Stimulated activated effector memory CD8-positive, alpha-beta T cell treated with anti-CD3 and anti-CD28 coated beads, Interleukin-12 subunit alpha, Interleukin-12 subunit beta, amount 100 ng/mL, for 72 hours (primary cell): ENCODE data around the gene THOC1.
"Not testable (repeated sequence)": the region's sequence is repeated elsewhere in the genome, so short reads cannot be mapped to it uniquely, and the experiment has no call there.

Experiments
- ATAC-seq: fragments of 150-1000 bp; cut with Tn5 transposase; 2 replicates; pipeline ENCODE4 v1.10.0; 2021
- DNase-seq, 2 donors: peaks; one replicate each; pipeline ENCODE4 v3.0.0; 2021 to 2022; ENCODE audit warnings: low spot score in 2 of 2
- H3K27ac Mint-ChIP-seq: one replicate; pipeline ENCODE4 v1.8.0; 2022; ENCODE audit warnings: mild to moderate bottlenecking, mixed read lengths
- H3K36me3 Mint-ChIP-seq: one replicate; pipeline ENCODE4 v1.8.0; 2022; ENCODE audit warnings: mild to moderate bottlenecking, mixed read lengths
- H3K4me1 Mint-ChIP-seq: one replicate; pipeline ENCODE4 v1.8.0; 2022; ENCODE audit warnings: mixed read lengths
- H3K4me3 Mint-ChIP-seq: one replicate; pipeline ENCODE4 v1.8.0; 2022; ENCODE audit warnings: mild to moderate bottlenecking, mixed read lengths
- H3K9me3 Mint-ChIP-seq: one replicate; pipeline ENCODE4 v1.8.0; 2022; ENCODE audit warnings: mixed read lengths

The THOC1 gene

GRCh38 chr18:267688-268552 is at the start of gene THOC1:
Gene THOC1 (minus strand): TSS chr18:268047. CDS start chr18:268019, 28 bp downstream.
- Mint-ChIP-seq H3K4me3 (peak within 1 kb of the TSS; percentile 100), H3K27ac (peak within 1 kb of the TSS; percentile 100), H3K4me1 (peaks cover 12% of the 10 kb centered on the region), H3K9me3 (no peaks in the 10 kb centered on the region), H3K36me3 (peaks cover 50% of the 10 kb centered on the region)
- DNase-seq (peak; percentile 93 to 98), ATAC-seq (peak; percentile 97)

- no peaks in the 10 kb centered on the region for H3K9me3 Mint-ChIP-seq
- no peaks in the 10 kb centered on the region for H3K36me3 Mint-ChIP-seq
- peaks cover 3% of the 10 kb centered on the region for H3K4me1 Mint-ChIP-seq
- H3K27ac Mint-ChIP-seq: no peak overlapping the region
- no peak overlapping the region for H3K4me3 Mint-ChIP-seq
- ATAC-seq (no peak), DNase-seq (no peak)
Measured at GRCh38 chr18:317618-318017, 49.8 kb upstream of the THOC1 start.

- Mint-ChIP-seq H3K4me1 (no peaks in the 10 kb centered on the region), H3K9me3 (no peaks in the 10 kb centered on the region), H3K36me3 (no peaks in the 10 kb centered on the region), H3K27ac (no peak overlapping the region), H3K4me3 (no peak overlapping the region)
- no peak for ATAC-seq
- DNase-seq: no peak
Measured at GRCh38 chr18:316393-316792, 48.5 kb upstream of the THOC1 start.

- H3K9me3 Mint-ChIP-seq: no peaks in the 10 kb centered on the region
Measured at GRCh38 chr18:313931-314330, 46.1 kb upstream of the THOC1 start.

GRCh38 chr18:312415-312814 is 44.6 kb upstream of the THOC1 start:
- no peaks in the 10 kb centered on the region for H3K4me1 Mint-ChIP-seq
- ATAC-seq (peak; percentile 8), DNase-seq (no peak)
- H3K9me3 Mint-ChIP-seq: no peaks in the 10 kb centered on the region
- no peak overlapping the region for H3K4me3 Mint-ChIP-seq
- H3K36me3 Mint-ChIP-seq: no peaks in the 10 kb centered on the region
- H3K27ac Mint-ChIP-seq: no peak overlapping the region

More at GRCh38 chr18:313931-314330, 46.1 kb upstream of the THOC1 start:
- H3K4me3 Mint-ChIP-seq: no peak overlapping the region
- no peak for DNase-seq
- no peaks in the 10 kb centered on the region for H3K36me3 Mint-ChIP-seq
- no peaks in the 10 kb centered on the region for H3K4me1 Mint-ChIP-seq
- H3K27ac Mint-ChIP-seq: no peak overlapping the region
- ATAC-seq: no peak

GRCh38 chr18:310042-310441 is 42.2 kb upstream of the THOC1 start:
- Mint-ChIP-seq H3K4me1 (no peaks in the 10 kb centered on the region), H3K4me3 (no peak overlapping the region), H3K36me3 (no peaks in the 10 kb centered on the region), H3K27ac (no peak overlapping the region), H3K9me3 (no peaks in the 10 kb centered on the region)
- ATAC-seq (no peak), DNase-seq (no peak)

GRCh38 chr18:308086-308485 is 40.2 kb upstream of the THOC1 start:
- H3K36me3 Mint-ChIP-seq, H3K27ac Mint-ChIP-seq, H3K4me3 Mint-ChIP-seq, DNase-seq, H3K9me3 Mint-ChIP-seq, ATAC-seq, H3K4me1 Mint-ChIP-seq: not testable (repeated sequence)

GRCh38 chr18:306608-307255 is 38.9 kb upstream of the THOC1 start:
- Mint-ChIP-seq H3K4me3 (no peak overlapping the region), H3K27ac (no peak overlapping the region), H3K9me3 (no peaks in the 10 kb centered on the region), H3K36me3 (no peaks in the 10 kb centered on the region), H3K4me1 (no peaks in the 10 kb centered on the region)
- ATAC-seq (no peak), DNase-seq (no peak)

- no peaks in the 10 kb centered on the region for H3K9me3 Mint-ChIP-seq
- H3K4me1 Mint-ChIP-seq: no peaks in the 10 kb centered on the region
- no peaks in the 10 kb centered on the region for H3K36me3 Mint-ChIP-seq
- no peak overlapping the region for H3K4me3 Mint-ChIP-seq
- H3K27ac Mint-ChIP-seq: no peak overlapping the region
- DNase-seq (no peak), ATAC-seq (no peak)
Measured at GRCh38 chr18:305003-305501, 37.2 kb upstream of the THOC1 start.

- Mint-ChIP-seq H3K4me1 (no peaks in the 10 kb centered on the region), H3K27ac (no peak overlapping the region), H3K36me3 (no peaks in the 10 kb centered on the region), H3K9me3 (no peaks in the 10 kb centered on the region), H3K4me3 (no peak overlapping the region)
- no peak for DNase-seq
- no peak for ATAC-seq
Measured at GRCh38 chr18:303607-304006, 35.8 kb upstream of the THOC1 start.

GRCh38 chr18:303011-303410 is 35.2 kb upstream of the THOC1 start:
- H3K4me3 Mint-ChIP-seq: no peak overlapping the region
- no peaks in the 10 kb centered on the region for H3K4me1 Mint-ChIP-seq
- H3K27ac Mint-ChIP-seq: no peak overlapping the region
- H3K36me3 Mint-ChIP-seq: no peaks in the 10 kb centered on the region
- no peaks in the 10 kb centered on the region for H3K9me3 Mint-ChIP-seq
- ATAC-seq (no peak), DNase-seq (no peak)

GRCh38 chr18:302097-302496 is 34.2 kb upstream of the THOC1 start:
- ATAC-seq (no peak), DNase-seq (no peak)
- Mint-ChIP-seq H3K36me3 (no peaks in the 10 kb centered on the region), H3K9me3 (no peaks in the 10 kb centered on the region), H3K4me3 (no peak overlapping the region), H3K4me1 (no peaks in the 10 kb centered on the region), H3K27ac (no peak overlapping the region)

GRCh38 chr18:297936-298335 is 30.1 kb upstream of the THOC1 start:
- DNase-seq: no peak

GRCh38 chr18:295756-296490 is 28.1 kb upstream of the THOC1 start:
- ATAC-seq (peak; percentile 8), DNase-seq (no peak)
- no peaks in the 10 kb centered on the region for H3K36me3 Mint-ChIP-seq
- H3K27ac Mint-ChIP-seq: no peak overlapping the region
- H3K4me3 Mint-ChIP-seq: no peak overlapping the region
- H3K9me3 Mint-ChIP-seq: no peaks in the 10 kb centered on the region
- no peaks in the 10 kb centered on the region for H3K4me1 Mint-ChIP-seq

More at GRCh38 chr18:297936-298335, 30.1 kb upstream of the THOC1 start:
- Mint-ChIP-seq H3K4me3 (no peak overlapping the region), H3K9me3 (no peaks in the 10 kb centered on the region), H3K27ac (no peak overlapping the region), H3K36me3 (no peaks in the 10 kb centered on the region), H3K4me1 (no peaks in the 10 kb centered on the region)
- ATAC-seq: no peak

GRCh38 chr18:294566-294965 is 26.7 kb upstream of the THOC1 start:
- no peak for ATAC-seq
- DNase-seq: no peak
- no peaks in the 10 kb centered on the region for H3K9me3 Mint-ChIP-seq
- H3K4me3 Mint-ChIP-seq: no peak overlapping the region
- H3K36me3 Mint-ChIP-seq: no peaks in the 10 kb centered on the region
- no peak overlapping the region for H3K27ac Mint-ChIP-seq
- no peaks in the 10 kb centered on the region for H3K4me1 Mint-ChIP-seq
